GM12878 (cell line): ENCODE measurements around the gene GDF11. TPM values are rescaled to one million over a fixed set of nuclear protein-coding genes. Genes with fewer than 3 reads are reported as not detected.

ENCODE experiments used
- ATAC-seq: fragments of 200-7000 bp; cut with Tn5 transposase; 3 replicates; pipeline ENCODE4 v1.9.1; 2020; ENCODE audit warnings: mild to moderate bottlenecking, moderate library complexity
- BruUV-seq: library from RNA; stranded (reverse); fragments of 400-500 nt; replicated peaks from 2 replicates; lab custom pipeline; 2021; lab: Mats Ljungman, UMichigan
- CTCF ChIA-PET: fragments of 300-600 bp; sonication (Branson Sonifier 250); formaldehyde crosslinking; extraction: SDS; loops from one replicate; lab custom pipeline; 2021; ENCODE audit warnings: inconsistent platforms; lab: Yijun Ruan, JAX
- POLR2A ChIA-PET: fragments of 350-600 bp; formaldehyde crosslinking; extraction: SDS; loops from one replicate; lab custom pipeline; 2021; ENCODE audit warnings: inconsistent platforms; lab: Charles Lee
- RAD21 ChIA-PET: fragments of 300-600 bp; sonication (Branson Sonifier 250); formaldehyde crosslinking; loops from one replicate; lab custom pipeline; 2023; ENCODE audit warnings: antibody characterized with exemption; ENCODE audit not compliant: unreplicated experiment; lab: Charles Lee
- SMC1A ChIA-PET: fragments of 300-600 bp; sonication (Branson Sonifier 250); formaldehyde crosslinking; loops from one replicate; lab custom pipeline; 2023; ENCODE audit not compliant: unreplicated experiment, uncharacterized antibody; lab: Charles Lee
- DNase-seq: peaks from one replicate; pipeline ENCODE4 v3.0.0-alpha.2; 2011; ENCODE audit warnings: low read depth, low spot score
- FAIRE-seq: peaks from 3 replicates; lab custom pipeline; 2011; peaks lifted over from hg19 to GRCh38; lab: Jason Lieb, UNC
- H2AFZ ChIP-seq: 2 replicates; pipeline ENCODE4 v1.6.0; 2011; ENCODE audit warnings: low read depth, low read length, control low read depth; ENCODE audit not compliant: control insufficient read depth
- H3K27ac ChIP-seq: 2 replicates; pipeline ENCODE4 v1.5.1; 2011; ENCODE audit warnings: control low read depth; ENCODE audit not compliant: control insufficient read depth, insufficient read depth
- H3K27me3 ChIP-seq, 2 experiments: replicated peaks in 1 of 2; 2 replicates each; pipeline versions ENCODE4 v1.6.0 to v1.6.1; 2011; ENCODE audit warnings: low read length in 1 of 2; ENCODE audit not compliant: control insufficient read depth in 2 of 2, insufficient read depth in 2 of 2
- H3K36me3 ChIP-seq, 2 experiments: 2 replicates each; pipeline ENCODE4 v1.5.1; 2011; ENCODE audit warnings: low read length in 1 of 2; ENCODE audit not compliant: control insufficient read depth in 2 of 2, insufficient read depth in 2 of 2
- H3K4me1 ChIP-seq: 2 replicates; pipeline ENCODE4 v1.6.1; 2011; ENCODE audit warnings: mild to moderate bottlenecking, low read length, moderate library complexity, mixed read lengths; ENCODE audit not compliant: control insufficient read depth, insufficient read depth
- H3K4me2 ChIP-seq: 2 replicates; pipeline ENCODE4 v1.6.0; 2011; ENCODE audit warnings: control low read depth; ENCODE audit not compliant: control insufficient read depth, insufficient read depth
- H3K4me3 ChIP-seq: fragments of 200-600 bp; sonication (generic); 2 replicates; pipeline ENCODE4 v1.5.1; 2016
- H3K79me2 ChIP-seq: 2 replicates; pipeline ENCODE4 v1.6.0; 2011; ENCODE audit warnings: low read length; ENCODE audit not compliant: control insufficient read depth, insufficient read depth
- H3K9ac ChIP-seq: 2 replicates; pipeline ENCODE4 v1.8.0; 2011; ENCODE audit warnings: low read length, control low read depth, mixed read lengths; ENCODE audit not compliant: control insufficient read depth, insufficient read depth
- H3K9me3 ChIP-seq: replicated peaks from 3 replicates; pipeline ENCODE4 v1.5.1; 2011; ENCODE audit warnings: mild to moderate bottlenecking, low read length; ENCODE audit not compliant: control insufficient read depth, insufficient read depth
- H4K20me1 ChIP-seq: 2 replicates; pipeline ENCODE4 v1.6.0; 2011; ENCODE audit not compliant: control insufficient read depth, insufficient read depth
- CBX5 ChIP-seq: sonication (generic); IDR thresholded peaks from 2 replicates; pipeline ENCODE4 v1.6.1; 2016; ENCODE audit warnings: low read depth, moderate library complexity, mild to moderate bottlenecking, inconsistent platforms
- GABPA ChIP-seq: IDR thresholded peaks from 2 replicates; pipeline ENCODE4 v1.6.1; 2014; ENCODE audit warnings: antibody characterized with exemption, low read depth, mild to moderate bottlenecking, inconsistent platforms
- GATAD2B ChIP-seq: fragments of 450-650 bp; conservative IDR thresholded peaks from 2 replicates; pipeline ENCODE4 v1.6.1; 2017; ENCODE audit warnings: low read depth, mild to moderate bottlenecking, moderate library complexity
- JUND ChIP-seq: IDR thresholded peaks from 2 replicates; pipeline ENCODE4 v1.6.1; 2012; ENCODE audit warnings: low read depth, mild to moderate bottlenecking, low read length, improper control_type of control experiment, moderate library complexity
- MTA2 ChIP-seq: fragments of 450-650 bp; IDR thresholded peaks from 2 replicates; pipeline ENCODE4 v1.6.1; 2016; ENCODE audit warnings: low read depth, mild to moderate bottlenecking, moderate library complexity
- MYB ChIP-seq: fragments of 150-350 bp; IDR thresholded peaks from 2 replicates; pipeline ENCODE4 v1.6.1; 2014; ENCODE audit warnings: mild to moderate bottlenecking, low read depth, low read length, borderline replicate concordance
- NFIC ChIP-seq: IDR thresholded peaks from 2 replicates; pipeline ENCODE4 v1.6.1; 2012; ENCODE audit warnings: low read depth, mild to moderate bottlenecking, inconsistent platforms, low read length, moderate library complexity
- RBBP5 ChIP-seq: fragments of 200-600 bp; sonication (generic); conservative IDR thresholded peaks from 2 replicates; pipeline ENCODE4 v1.6.1; 2016
- SMAD5 ChIP-seq: IDR thresholded peaks from 2 replicates; pipeline ENCODE4 v1.6.1; 2016; ENCODE audit warnings: antibody characterized with exemption, low read depth
- ZBTB4 ChIP-seq: fragments of 450-650 bp; formaldehyde crosslinking; IDR thresholded peaks from 2 replicates; pipeline ENCODE4 v1.4.0; 2022; ENCODE audit warnings: mild to moderate bottlenecking, moderate library complexity
- ZNF384 ChIP-seq: IDR thresholded peaks from 2 replicates; pipeline ENCODE4 v1.6.1; 2012; ENCODE audit warnings: low read depth, mild to moderate bottlenecking, low read length, improper control_type of control experiment, borderline replicate concordance
- ZZZ3 ChIP-seq: IDR thresholded peaks from 2 replicates; pipeline ENCODE4 v1.6.1; 2011; ENCODE audit warnings: low read depth; ENCODE audit not compliant: control insufficient read depth, insufficient read length
- WGBS: methylation state at CpG from one replicate; pipeline ENCODE4 v1.1.6; 2016; ENCODE audit warnings: low lambda C conversion rate; ENCODE audit not compliant: insufficient replicate concordance, insufficient coverage; ENCODE audit errors: missing lambda C conversion rate; 5-methylcytosine and 5-hydroxymethylcytosine counted together
- in situ Hi-C: fragments of 300-500 bp; cut with MboI; formaldehyde crosslinking; loops from 9 replicates; pipeline ENCODE4 v1.14.3; 2018; ENCODE audit warnings: mixed read lengths
- intact Hi-C: fragments of 100-400 bp; cut with micrococcal nuclease; formaldehyde crosslinking; loops from one replicate; pipeline ENCODE4 v1.14.2; 2022; ENCODE audit not compliant: unreplicated experiment
- polyA plus RNA-seq, 11 experiments: library from polyadenylated mRNA; depleted of rRNA in 4 of 11; unstranded in 6 of 11; stranded (reverse) in 5 of 11; fragments of >200 nt; fragmentation: Nextera tagmentation in 4 of 11; fragmentation: Illumina TruSeq in 1 of 11; extraction: Ambion mirVana in 4 of 11; extraction: Trizol in 1 of 11; gene quantifications; 1 replicate in 1 of 11; 2 replicates in 10 of 11; pipeline versions ENCODE4 v1.2.1 to v1.2.3, GENCODE V29; 2011 to 2016; ENCODE audit warnings: inconsistent platforms in 2 of 11, missing spikeins in 2 of 11, low read depth in 1 of 11
- total RNA-seq, 4 experiments: library from RNA; depleted of rRNA in 3 of 4; stranded (reverse); fragments of >200 nt in 3 of 4; fragmentation: Illumina TruSeq in 1 of 4; extraction: Trizol in 1 of 4; gene quantifications; 2 replicates each; pipeline versions ENCODE4 v1.2.1 to v1.2.3, GENCODE V29; 2013 to 2021
- TF ChIP-seq, protein P1 (sequence below): fragments of 450-650 bp; IDR thresholded peaks from 2 replicates; pipeline ENCODE4 v1.6.1; 2017; ENCODE audit warnings: mild to moderate bottlenecking, moderate library complexity

Gene GDF11
- total and polyA plus RNA-seq, 10 of the 15 experiments (the other 5 are each of a cell fraction or from before 2014, with no cell fraction given): 0.83 to 15.4 (median 4.3) TPM

GRCh38 chr12:55693323-55694187 is 49.4 kb upstream of the GDF11 start (continued):
- no peak for TF ChIP-seq GABPA
- no peak for TF ChIP-seq GATAD2B
- TF ChIP-seq JUND: no peak
- no peak for TF ChIP-seq MTA2
- no peak for TF ChIP-seq NFIC
- TF ChIP-seq, all 136 proteins: peak for 0

DNA sequence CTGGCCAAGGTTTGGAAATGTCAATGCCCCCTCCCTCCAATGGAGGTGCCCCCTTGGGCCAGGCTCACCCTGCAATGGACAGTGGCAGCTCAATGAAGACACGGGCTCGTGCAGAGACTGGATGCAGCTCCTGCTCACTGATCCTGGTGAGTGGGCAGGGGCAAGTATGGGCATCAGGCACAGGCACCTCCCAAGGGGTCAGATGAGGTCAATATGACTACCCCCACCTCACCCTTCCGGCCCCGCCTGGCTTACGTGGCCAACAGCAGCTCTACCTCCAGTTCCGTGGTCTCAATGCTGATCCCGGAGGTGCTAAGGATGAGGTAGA is 48.8 kb upstream of the GDF11 start:
- H4K20me1 ChIP-seq: no peaks in the 10 kb centered on the region
- no peak overlapping the region for H3K27ac ChIP-seq
- DNase-seq (no peak), ATAC-seq (no peak), FAIRE-seq (no peak)
- 87% methylated on average over 7 of the region's 7 CpGs for WGBS
- no peak overlapping the region for H3K9ac ChIP-seq
- BruUV-seq: no TSS peak
- H3K36me3 ChIP-seq: no peaks in the 10 kb centered on the region
- intact Hi-C loops: no loop called here
- no peaks in the 10 kb centered on the region for H3K27me3 ChIP-seq
- ChIA-PET RAD21 (no interaction called here), CTCF (no interaction called here), POLR2A (no interaction called here), SMC1A (no interaction called here)
- no peaks in the 10 kb centered on the region for H3K9me3 ChIP-seq
- H3K4me1 ChIP-seq: no peaks in the 10 kb centered on the region
- in situ Hi-C loops: no loop called here
- no peaks in the 10 kb centered on the region for H3K79me2 ChIP-seq
- H3K4me3 ChIP-seq: no peak overlapping the region
- H3K4me2 ChIP-seq: no peak overlapping the region
- no peak overlapping the region for H2AFZ ChIP-seq
- TF ChIP-seq ZNF384: no peak
- no peak for TF ChIP-seq ZZZ3
- TF ChIP-seq CBX5: no peak
- TF ChIP-seq, protein P1, sequence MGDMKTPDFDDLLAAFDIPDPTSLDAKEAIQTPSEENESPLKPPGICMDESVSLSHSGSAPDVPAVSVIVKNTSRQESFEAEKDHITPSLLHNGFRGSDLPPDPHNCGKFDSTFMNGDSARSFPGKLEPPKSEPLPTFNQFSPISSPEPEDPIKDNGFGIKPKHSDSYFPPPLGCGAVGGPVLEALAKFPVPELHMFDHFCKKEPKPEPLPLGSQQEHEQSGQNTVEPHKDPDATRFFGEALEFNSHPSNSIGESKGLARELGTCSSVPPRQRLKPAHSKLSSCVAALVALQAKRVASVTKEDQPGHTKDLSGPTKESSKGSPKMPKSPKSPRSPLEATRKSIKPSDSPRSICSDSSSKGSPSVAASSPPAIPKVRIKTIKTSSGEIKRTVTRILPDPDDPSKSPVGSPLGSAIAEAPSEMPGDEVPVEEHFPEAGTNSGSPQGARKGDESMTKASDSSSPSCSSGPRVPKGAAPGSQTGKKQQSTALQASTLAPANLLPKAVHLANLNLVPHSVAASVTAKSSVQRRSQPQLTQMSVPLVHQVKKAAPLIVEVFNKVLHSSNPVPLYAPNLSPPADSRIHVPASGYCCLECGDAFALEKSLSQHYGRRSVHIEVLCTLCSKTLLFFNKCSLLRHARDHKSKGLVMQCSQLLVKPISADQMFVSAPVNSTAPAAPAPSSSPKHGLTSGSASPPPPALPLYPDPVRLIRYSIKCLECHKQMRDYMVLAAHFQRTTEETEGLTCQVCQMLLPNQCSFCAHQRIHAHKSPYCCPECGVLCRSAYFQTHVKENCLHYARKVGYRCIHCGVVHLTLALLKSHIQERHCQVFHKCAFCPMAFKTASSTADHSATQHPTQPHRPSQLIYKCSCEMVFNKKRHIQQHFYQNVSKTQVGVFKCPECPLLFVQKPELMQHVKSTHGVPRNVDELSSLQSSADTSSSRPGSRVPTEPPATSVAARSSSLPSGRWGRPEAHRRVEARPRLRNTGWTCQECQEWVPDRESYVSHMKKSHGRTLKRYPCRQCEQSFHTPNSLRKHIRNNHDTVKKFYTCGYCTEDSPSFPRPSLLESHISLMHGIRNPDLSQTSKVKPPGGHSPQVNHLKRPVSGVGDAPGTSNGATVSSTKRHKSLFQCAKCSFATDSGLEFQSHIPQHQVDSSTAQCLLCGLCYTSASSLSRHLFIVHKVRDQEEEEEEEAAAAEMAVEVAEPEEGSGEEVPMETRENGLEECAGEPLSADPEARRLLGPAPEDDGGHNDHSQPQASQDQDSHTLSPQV: no peak
- no peak for TF ChIP-seq ZBTB4 (CRISPR knock-in tag)
- TF ChIP-seq RBBP5: no peak
- no peak for TF ChIP-seq MYB
- no peak for TF ChIP-seq SMAD5
